ENCODE data around the gene SLC30A9. TPM values are rescaled to one million over a fixed set of nuclear protein-coding genes. Genes with fewer than 3 reads are reported as not detected.

Gene SLC30A9
- total RNA-seq, 1 donor from 2014 or later: 44.6 TPM

DNA sequence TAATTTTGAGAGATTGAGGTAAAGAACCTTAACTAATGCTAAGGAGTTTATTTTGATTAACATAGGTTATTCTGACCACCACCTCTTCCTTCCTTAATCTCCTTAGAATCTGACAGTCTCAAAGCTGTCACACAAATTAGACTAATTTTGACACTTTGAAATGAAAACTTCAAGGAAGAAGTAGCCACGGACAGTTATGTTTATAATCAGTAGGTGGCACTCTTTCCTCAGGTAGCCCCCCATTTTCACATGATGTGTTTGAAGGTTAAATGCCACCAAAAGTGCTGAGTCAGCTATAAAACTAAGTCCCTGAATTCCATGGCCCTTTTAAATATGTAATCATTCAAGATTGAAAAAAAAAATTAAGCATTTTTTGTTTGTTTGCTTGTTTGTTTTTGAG, 32.7 kb upstream of the SLC30A9 start:
- DNase-seq (ENCODE audit: low spot score): no peak
- H3K9me3 Mint-ChIP-seq (ENCODE audit: low read depth): no peaks in the 10 kb centered on the region
- peaks cover 4% of the 10 kb centered on the region for H3K36me3 Mint-ChIP-seq (ENCODE audit: low read depth)
- TF ChIP-seq, protein P1, sequence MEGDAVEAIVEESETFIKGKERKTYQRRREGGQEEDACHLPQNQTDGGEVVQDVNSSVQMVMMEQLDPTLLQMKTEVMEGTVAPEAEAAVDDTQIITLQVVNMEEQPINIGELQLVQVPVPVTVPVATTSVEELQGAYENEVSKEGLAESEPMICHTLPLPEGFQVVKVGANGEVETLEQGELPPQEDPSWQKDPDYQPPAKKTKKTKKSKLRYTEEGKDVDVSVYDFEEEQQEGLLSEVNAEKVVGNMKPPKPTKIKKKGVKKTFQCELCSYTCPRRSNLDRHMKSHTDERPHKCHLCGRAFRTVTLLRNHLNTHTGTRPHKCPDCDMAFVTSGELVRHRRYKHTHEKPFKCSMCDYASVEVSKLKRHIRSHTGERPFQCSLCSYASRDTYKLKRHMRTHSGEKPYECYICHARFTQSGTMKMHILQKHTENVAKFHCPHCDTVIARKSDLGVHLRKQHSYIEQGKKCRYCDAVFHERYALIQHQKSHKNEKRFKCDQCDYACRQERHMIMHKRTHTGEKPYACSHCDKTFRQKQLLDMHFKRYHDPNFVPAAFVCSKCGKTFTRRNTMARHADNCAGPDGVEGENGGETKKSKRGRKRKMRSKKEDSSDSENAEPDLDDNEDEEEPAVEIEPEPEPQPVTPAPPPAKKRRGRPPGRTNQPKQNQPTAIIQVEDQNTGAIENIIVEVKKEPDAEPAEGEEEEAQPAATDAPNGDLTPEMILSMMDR (IDR thresholded peaks at IDR 0.05): peak; percentile 66
- H3K27ac Mint-ChIP-seq (ENCODE audit: unreplicated experiment): no peak overlapping the region
- H3K4me1 Mint-ChIP-seq (ENCODE audit: low read depth): no peaks in the 10 kb centered on the region
- no peak overlapping the region for H3K4me3 Mint-ChIP-seq (ENCODE audit: unreplicated experiment)
- no peaks in the 10 kb centered on the region for H3K27me3 Mint-ChIP-seq (ENCODE audit: low read depth)

- TF ChIP-seq, protein P1 (IDR thresholded peaks at IDR 0.05): peak; percentile 77
- Mint-ChIP-seq H3K27me3 (ENCODE audit: low read depth) (no peaks in the 10 kb centered on the region), H3K4me3 (ENCODE audit: unreplicated experiment) (no peak overlapping the region), H3K27ac (ENCODE audit: unreplicated experiment) (no peak overlapping the region), H3K9me3 (ENCODE audit: low read depth) (peaks cover 3% of the 10 kb centered on the region), H3K36me3 (ENCODE audit: low read depth) (peaks cover 1% of the 10 kb centered on the region), H3K4me1 (ENCODE audit: low read depth) (no peaks in the 10 kb centered on the region)
- no peak for DNase-seq (ENCODE audit: low spot score)
These were observed 27.2 kb upstream of the SLC30A9 start for GRCh38 chr4:41963105-41963504.

- H3K36me3 Mint-ChIP-seq (ENCODE audit: low read depth): peaks cover 4% of the 10 kb centered on the region
- no peaks in the 10 kb centered on the region for H3K27me3 Mint-ChIP-seq (ENCODE audit: low read depth)
- H3K9me3 Mint-ChIP-seq (ENCODE audit: low read depth): peaks cover 7% of the 10 kb centered on the region
- no peak overlapping the region for H3K27ac Mint-ChIP-seq (ENCODE audit: unreplicated experiment)
- DNase-seq (ENCODE audit: low spot score): no peak
- TF ChIP-seq, protein P1 (IDR thresholded peaks at IDR 0.05): no peak
- H3K4me3 Mint-ChIP-seq (ENCODE audit: unreplicated experiment): no peak overlapping the region
- H3K4me1 Mint-ChIP-seq (ENCODE audit: low read depth): no peaks in the 10 kb centered on the region
These were observed 25.9 kb upstream of the SLC30A9 start for GRCh38 chr4:41964401-41964800.

GRCh38 chr4:41967392-41967791, 22.9 kb upstream of the SLC30A9 start:
- Mint-ChIP-seq H3K27ac (ENCODE audit: unreplicated experiment) (no peak overlapping the region), H3K4me1 (ENCODE audit: low read depth) (no peaks in the 10 kb centered on the region), H3K4me3 (ENCODE audit: unreplicated experiment) (no peak overlapping the region), H3K27me3 (ENCODE audit: low read depth) (no peaks in the 10 kb centered on the region), H3K36me3 (ENCODE audit: low read depth) (peaks cover 4% of the 10 kb centered on the region), H3K9me3 (ENCODE audit: low read depth) (peaks cover 7% of the 10 kb centered on the region)
- no peak for DNase-seq (ENCODE audit: low spot score)
- TF ChIP-seq, protein P1 (IDR thresholded peaks at IDR 0.05): no peak

DNA sequence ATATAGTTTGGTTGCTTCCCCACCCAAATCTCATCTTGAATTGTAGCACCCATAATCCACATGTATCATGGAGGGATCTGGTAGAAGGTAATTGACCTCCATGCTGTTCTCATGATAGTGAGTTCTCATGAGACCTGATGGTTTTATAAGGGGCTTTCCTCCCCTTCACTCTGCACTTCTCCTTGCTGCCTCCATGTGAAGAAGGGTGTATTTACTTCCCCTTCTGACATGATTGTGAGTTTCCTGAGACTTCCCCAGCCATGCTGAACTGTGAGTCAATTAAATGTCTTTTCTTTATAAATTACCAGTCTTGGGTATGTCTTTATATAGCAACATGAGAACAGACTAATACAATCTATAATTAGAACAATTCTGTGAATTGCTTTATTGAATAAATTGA, 20.7 kb upstream of the SLC30A9 start:
- no peak overlapping the region for H3K27ac Mint-ChIP-seq (ENCODE audit: unreplicated experiment)
- no peaks in the 10 kb centered on the region for H3K4me1 Mint-ChIP-seq (ENCODE audit: low read depth)
- peaks cover 4% of the 10 kb centered on the region for H3K36me3 Mint-ChIP-seq (ENCODE audit: low read depth)
- DNase-seq (ENCODE audit: low spot score): no peak
- no peak overlapping the region for H3K4me3 Mint-ChIP-seq (ENCODE audit: unreplicated experiment)
- H3K9me3 Mint-ChIP-seq (ENCODE audit: low read depth): peaks cover 7% of the 10 kb centered on the region
- TF ChIP-seq, protein P1 (IDR thresholded peaks at IDR 0.05): no peak
- H3K27me3 Mint-ChIP-seq (ENCODE audit: low read depth): no peaks in the 10 kb centered on the region

Measured in chondrocyte (in vitro differentiated cells).